A673 (cell line): ENCODE data around the gene BMP8A. TPM values are rescaled to one million over a fixed set of nuclear protein-coding genes. Genes with fewer than 3 reads are reported as not detected.

Experiments
- BruUV-seq: library from RNA; stranded (reverse); fragments of 400-500 nt; replicated peaks from 2 replicates; lab custom pipeline; 2021; lab: Mats Ljungman, UMichigan
- CTCF ChIA-PET: fragments of 300-600 bp; sonication (Branson Sonifier 250); formaldehyde crosslinking; loops from one replicate; lab custom pipeline; 2022; ENCODE audit warnings: antibody characterized with exemption; lab: Charles Lee
- POLR2A ChIA-PET: fragments of 300-600 bp; sonication (Branson Sonifier 250); formaldehyde crosslinking; loops from one replicate; lab custom pipeline; 2022; ENCODE audit warnings: antibody characterized with exemption; ENCODE audit not compliant: low non-redundant PET; lab: Charles Lee
- DNase-seq: peaks from one replicate; pipeline ENCODE4 v3.0.0-alpha.2; 2015; ENCODE audit warnings: low spot score
- H3K27ac ChIP-seq: fragments of 200-600 bp; sonication (generic); 2 replicates; pipeline ENCODE4 v1.5.1; 2016; ENCODE audit warnings: mixed run types, low read depth, mild to moderate bottlenecking, mixed read lengths, antibody characterized with exemption, low read length; ENCODE audit not compliant: poor library complexity, severe bottlenecking
- H3K27me3 ChIP-seq: fragments of 200-600 bp; sonication (generic); replicated peaks from 2 replicates; pipeline ENCODE4 v1.6.1; 2017; ENCODE audit warnings: mixed run types, low read depth, mild to moderate bottlenecking, mixed read lengths, antibody characterized with exemption, low read length; ENCODE audit not compliant: insufficient read depth, poor library complexity
- H3K36me3 ChIP-seq: fragments of 200-600 bp; sonication (generic); 2 replicates; pipeline ENCODE4 v1.6.1; 2016; ENCODE audit warnings: mixed run types, mild to moderate bottlenecking, mixed read lengths, antibody characterized with exemption, low read length; ENCODE audit not compliant: insufficient read depth, poor library complexity, severe bottlenecking
- H3K4me1 ChIP-seq: fragments of 200-600 bp; sonication (generic); 2 replicates; pipeline ENCODE4 v1.6.1; 2017; ENCODE audit warnings: mixed run types, mild to moderate bottlenecking, mixed read lengths, antibody characterized with exemption, low read length; ENCODE audit not compliant: insufficient read depth, poor library complexity, severe bottlenecking
- H3K4me3 ChIP-seq: fragments of 200-600 bp; sonication (generic); 2 replicates; pipeline ENCODE4 v1.5.1; 2016; ENCODE audit warnings: low read depth, mixed run types, mild to moderate bottlenecking, mixed read lengths, low read length; ENCODE audit not compliant: poor library complexity, severe bottlenecking
- H3K9me3 ChIP-seq: fragments of 200-600 bp; sonication (generic); 2 replicates; pipeline ENCODE4 v1.6.1; 2016; ENCODE audit warnings: mixed run types, low read depth, mild to moderate bottlenecking, mixed read lengths, antibody characterized with exemption, low read length; ENCODE audit not compliant: poor library complexity, severe bottlenecking
- CTCF ChIP-seq: fragments of 300-800, 200-600 bp; sonication (generic); conservative IDR thresholded peaks from 2 replicates; pipeline ENCODE4 v1.5.1; 2017; ENCODE audit warnings: low read depth, mild to moderate bottlenecking, antibody characterized with exemption, low read length, moderate library complexity, mixed read lengths
- EZH2 ChIP-seq: fragments of 200-600 bp; sonication (generic); IDR thresholded peaks from 2 replicates; pipeline ENCODE4 v1.6.1; 2017; ENCODE audit warnings: borderline replicate concordance, low read depth, mild to moderate bottlenecking, mixed read lengths, antibody characterized with exemption, low read length; ENCODE audit not compliant: poor library complexity, severe bottlenecking
- intact Hi-C: fragments of 100-400 bp; cut with micrococcal nuclease; formaldehyde crosslinking; loops from one replicate; pipeline ENCODE4 v1.10.0; 2022; ENCODE audit not compliant: unreplicated experiment
- total RNA-seq: library from RNA; stranded (reverse); gene quantifications from 2 replicates; pipeline ENCODE4 v1.2.3, GENCODE V29; 2021

The BMP8A gene
- total RNA-seq, 1 experiment from 2014 or later = not detected

DNA sequence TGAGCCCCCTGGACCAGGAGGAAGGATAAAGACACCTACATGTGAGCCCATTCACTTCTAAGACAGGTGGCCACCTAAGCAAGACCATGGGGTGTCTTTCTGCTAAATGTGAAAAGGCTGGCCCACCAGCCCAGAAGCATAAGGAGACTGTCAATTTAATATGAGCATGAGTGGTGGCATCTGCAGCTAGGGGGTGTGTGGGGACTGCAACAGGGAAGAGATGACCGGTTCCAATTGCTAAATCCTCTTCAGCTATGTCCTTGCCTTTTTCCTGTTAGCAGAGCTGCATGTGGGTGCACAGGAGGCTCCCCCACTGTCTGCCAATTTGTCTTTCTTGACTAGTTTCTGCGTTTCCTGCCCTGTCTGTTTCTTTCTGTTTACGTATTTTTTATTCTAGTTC lies 22.3 kb upstream of the BMP8A start:
- no peak for DNase-seq
- no TSS peak for BruUV-seq
- CTCF ChIA-PET = no interaction called here

GRCh38 chr1:39470040-39470439 lies 21.4 kb upstream of the BMP8A start:
- ChIA-PET CTCF (no interaction called here), POLR2A (no interaction called here)
- Histone ChIP-seq H3K4me1 (no peaks in the 10 kb centered on the region), H3K4me3 (no peak overlapping the region), H3K36me3 (peaks cover 72% of the 10 kb centered on the region), H3K9me3 (no peaks in the 10 kb centered on the region), H3K27ac (no peak overlapping the region), H3K27me3 (no peaks in the 10 kb centered on the region)
- DNase-seq = no peak
- TF ChIP-seq CTCF = no peak
- no peak for TF ChIP-seq EZH2
- intact Hi-C loops = no loop called here
- no TSS peak for BruUV-seq

More for the DNA sequence above, 22.3 kb upstream of the BMP8A start:
- Histone ChIP-seq H3K4me3 (no peak overlapping the region), H3K9me3 (no peaks in the 10 kb centered on the region), H3K27me3 (no peaks in the 10 kb centered on the region), H3K4me1 (no peaks in the 10 kb centered on the region), H3K27ac (no peak overlapping the region), H3K36me3 (peaks cover 81% of the 10 kb centered on the region)
- intact Hi-C loops = no loop called here
- POLR2A ChIA-PET = no interaction called here
- TF ChIP-seq EZH2 = no peak
- TF ChIP-seq CTCF = no peak

GRCh38 chr1:39472826-39473225 lies 18.6 kb upstream of the BMP8A start:
- ChIA-PET CTCF (no interaction called here), POLR2A (no interaction called here)
- intact Hi-C loops = no loop called here
- no peak overlapping the region for H3K27ac ChIP-seq
- peaks cover 50% of the 10 kb centered on the region for H3K36me3 ChIP-seq
- BruUV-seq = no TSS peak
- H3K4me1 ChIP-seq = no peaks in the 10 kb centered on the region
- H3K9me3 ChIP-seq = no peaks in the 10 kb centered on the region
- no peak for TF ChIP-seq CTCF
- no peak for TF ChIP-seq EZH2
- no peak overlapping the region for H3K4me3 ChIP-seq
- DNase-seq = no peak
- no peaks in the 10 kb centered on the region for H3K27me3 ChIP-seq
